AML-193 (cell line): ENCODE data around the gene MGRN1.
"Not testable (repeated sequence)": the region's sequence is repeated elsewhere in the genome, so short reads cannot be mapped to it uniquely, and the experiment has no call there.

Experiments used
- DNase-seq, 2 experiments: peaks; one replicate each; lab custom pipeline; 2025; lab: John Stamatoyannopoulos, UW

The MGRN1 gene

GRCh38 chr16:4733211-4733742 lies 108.7 kb downstream of the MGRN1 start:
- no peak for DNase-seq

- no peak for DNase-seq
Observed at GRCh38 chr16:4733747-4734062, 109.1 kb downstream of the MGRN1 start.

- peak; percentile 84 to 88 for DNase-seq
Observed at GRCh38 chr16:4734063-4734729, 109.6 kb downstream of the MGRN1 start, which contains the start of the genes ANKS3 and DNAAF8. ANKS3 (minus strand) TSS chr16:4734271; CDS start chr16:4730149, 4,122 bp downstream. DNAAF8 (plus strand) TSS chr16:4734537; CDS start chr16:4736515, 1,978 bp downstream.

- DNase-seq = peak; percentile 50 to 56
Observed at GRCh38 chr16:4734730-4735535, 110.3 kb downstream of the MGRN1 start.

- no peak for DNase-seq
Observed at GRCh38 chr16:4736546-4736945, 111.9 kb downstream of the MGRN1 start.

GRCh38 chr16:4737545-4737944 lies 112.9 kb downstream of the MGRN1 start:
- no peak for DNase-seq

GRCh38 chr16:4738370-4738769 lies 113.7 kb downstream of the MGRN1 start:
- not testable (repeated sequence) for DNase-seq
